Measurements from ENCODE around the gene MT1G. TPM values are rescaled to one million over a fixed set of nuclear protein-coding genes. Genes with fewer than 3 reads are reported as not detected.

The MT1G gene
- total RNA-seq, 1 experiment from 2014 or later = not detected

- Histone ChIP-seq H3K27ac (no peak overlapping the region), H3K4me3 (no peak overlapping the region), H3K27me3 (replicated peaks) (peaks cover 55% of the 10 kb centered on the region), H3K4me1 (replicated peaks) (no peaks in the 10 kb centered on the region), H3K9me3 (replicated peaks) (no peaks in the 10 kb centered on the region), H3K36me3 (no peaks in the 10 kb centered on the region)
- DNase-seq (ENCODE audit: low read depth in 1 of 2, low spot score in 2 of 2) = no peak
Measured at GRCh38 chr16:56645311-56645710, 22.6 kb downstream of the MT1G start.

GRCh38 chr16:56643833-56644232 lies 24.0 kb downstream of the MT1G start:
- no peak overlapping the region for H3K4me3 ChIP-seq
- peaks cover 63% of the 10 kb centered on the region for H3K27me3 ChIP-seq (replicated peaks)
- H3K36me3 ChIP-seq = no peaks in the 10 kb centered on the region
- H3K9me3 ChIP-seq (replicated peaks) = no peaks in the 10 kb centered on the region
- no peak for DNase-seq (ENCODE audit: low read depth in 1 of 2, low spot score in 2 of 2)
- no peak overlapping the region for H3K27ac ChIP-seq
- H3K4me1 ChIP-seq (replicated peaks) = no peaks in the 10 kb centered on the region

GRCh38 chr16:56643080-56643778 lies 24.6 kb downstream of the MT1G start:
- no peak for DNase-seq (ENCODE audit: low read depth in 1 of 2, low spot score in 2 of 2)
- Histone ChIP-seq H3K4me1 (replicated peaks) (no peaks in the 10 kb centered on the region), H3K27ac (no peak overlapping the region), H3K9me3 (replicated peaks) (no peaks in the 10 kb centered on the region), H3K4me3 (no peak overlapping the region), H3K27me3 (replicated peaks) (peaks cover 69% of the 10 kb centered on the region), H3K36me3 (no peaks in the 10 kb centered on the region)

- DNase-seq (ENCODE audit: low read depth in 1 of 2, low spot score in 2 of 2) = no peak
- no peaks in the 10 kb centered on the region for H3K4me1 ChIP-seq (replicated peaks)
- no peaks in the 10 kb centered on the region for H3K9me3 ChIP-seq (replicated peaks)
- H3K36me3 ChIP-seq = no peaks in the 10 kb centered on the region
- H3K27ac ChIP-seq = no peak overlapping the region
- H3K4me3 ChIP-seq = no peak overlapping the region
- peaks cover 67% of the 10 kb centered on the region for H3K27me3 ChIP-seq (replicated peaks)
Measured at GRCh38 chr16:56641166-56641565, 26.7 kb downstream of the MT1G start.

- no peak overlapping the region for H3K27ac ChIP-seq
- peaks cover 59% of the 10 kb centered on the region for H3K27me3 ChIP-seq (replicated peaks)
- H3K9me3 ChIP-seq (replicated peaks) = no peaks in the 10 kb centered on the region
- no peaks in the 10 kb centered on the region for H3K36me3 ChIP-seq
- no peaks in the 10 kb centered on the region for H3K4me1 ChIP-seq (replicated peaks)
- DNase-seq (ENCODE audit: low read depth in 1 of 2, low spot score in 2 of 2) = no peak
- H3K4me3 ChIP-seq = no peak overlapping the region
Measured at GRCh38 chr16:56640076-56640475, 27.8 kb downstream of the MT1G start.

GRCh38 chr16:56639045-56639444 lies 28.8 kb downstream of the MT1G start:
- Histone ChIP-seq H3K27me3 (replicated peaks) (peaks cover 51% of the 10 kb centered on the region), H3K36me3 (no peaks in the 10 kb centered on the region), H3K4me3 (no peak overlapping the region), H3K27ac (no peak overlapping the region), H3K4me1 (replicated peaks) (no peaks in the 10 kb centered on the region), H3K9me3 (replicated peaks) (no peaks in the 10 kb centered on the region)
- DNase-seq (ENCODE audit: low read depth in 1 of 2, low spot score in 2 of 2) = no peak

- H3K27me3 ChIP-seq (replicated peaks) = peaks cover 41% of the 10 kb centered on the region
- H3K36me3 ChIP-seq = no peaks in the 10 kb centered on the region
- no peak within 1 kb of the TSS for H3K27ac ChIP-seq
- no peaks in the 10 kb centered on the region for H3K4me1 ChIP-seq (replicated peaks)
- no peak within 1 kb of the TSS for H3K4me3 ChIP-seq
- DNase-seq (ENCODE audit: low read depth in 1 of 2, low spot score in 2 of 2) = no peak
- H3K9me3 ChIP-seq (replicated peaks) = no peaks in the 10 kb centered on the region
Measured at GRCh38 chr16:56637814-56638750, 29.8 kb downstream of the MT1G start, which contains the start of gene MT1A. MT1A (plus strand) TSS chr16:56638666; CDS start chr16:56638739, 73 bp downstream.

- H3K4me1 ChIP-seq (replicated peaks) = peaks cover 7% of the 10 kb centered on the region
- H3K4me3 ChIP-seq = no peak overlapping the region
- peaks cover 29% of the 10 kb centered on the region for H3K27me3 ChIP-seq (replicated peaks)
- no peaks in the 10 kb centered on the region for H3K36me3 ChIP-seq
- no peak for DNase-seq (ENCODE audit: low read depth in 1 of 2, low spot score in 2 of 2)
- no peak overlapping the region for H3K27ac ChIP-seq
- no peaks in the 10 kb centered on the region for H3K9me3 ChIP-seq (replicated peaks)
Measured at GRCh38 chr16:56636616-56637413, 31.1 kb downstream of the MT1G start.

- no peak for DNase-seq (ENCODE audit: low read depth in 1 of 2, low spot score in 2 of 2)
- Histone ChIP-seq H3K4me1 (replicated peaks) (peaks cover 7% of the 10 kb centered on the region), H3K4me3 (no peak overlapping the region), H3K27ac (no peak overlapping the region), H3K27me3 (replicated peaks) (peaks cover 29% of the 10 kb centered on the region), H3K36me3 (no peaks in the 10 kb centered on the region), H3K9me3 (replicated peaks) (no peaks in the 10 kb centered on the region)
Measured at GRCh38 chr16:56635441-56635967, 32.4 kb downstream of the MT1G start.

GRCh38 chr16:56634715-56635440 lies 33.0 kb downstream of the MT1G start:
- Histone ChIP-seq H3K27me3 (replicated peaks) (peaks cover 26% of the 10 kb centered on the region), H3K4me1 (replicated peaks) (peaks cover 7% of the 10 kb centered on the region), H3K9me3 (replicated peaks) (no peaks in the 10 kb centered on the region), H3K36me3 (no peaks in the 10 kb centered on the region), H3K4me3 (no peak overlapping the region), H3K27ac (no peak overlapping the region)
- no peak for DNase-seq (ENCODE audit: low read depth in 1 of 2, low spot score in 2 of 2)

- Histone ChIP-seq H3K36me3 (no peaks in the 10 kb centered on the region), H3K4me3 (no peak overlapping the region), H3K4me1 (replicated peaks) (peaks cover 7% of the 10 kb centered on the region), H3K27me3 (replicated peaks) (peaks cover 13% of the 10 kb centered on the region), H3K27ac (no peak overlapping the region), H3K9me3 (replicated peaks) (no peaks in the 10 kb centered on the region)
- DNase-seq (ENCODE audit: low read depth in 1 of 2, low spot score in 2 of 2) = no peak
Measured at GRCh38 chr16:56633535-56633934, 34.3 kb downstream of the MT1G start.

- no peaks in the 10 kb centered on the region for H3K36me3 ChIP-seq
- H3K27me3 ChIP-seq (replicated peaks) = peaks cover 6% of the 10 kb centered on the region; the same call in 1 of the 2 replicates
- H3K4me3 ChIP-seq = peak overlapping the region; percentile 38; the same call in 1 of the 2 replicates
- no peak for DNase-seq (ENCODE audit: low read depth in 1 of 2, low spot score in 2 of 2)
- no peak overlapping the region for H3K27ac ChIP-seq
- H3K4me1 ChIP-seq (replicated peaks) = peaks cover 7% of the 10 kb centered on the region
- no peaks in the 10 kb centered on the region for H3K9me3 ChIP-seq (replicated peaks)
Measured at GRCh38 chr16:56632848-56633365, 35.0 kb downstream of the MT1G start.
